EH (cell line): ENCODE measurements around the gene ADAT1.
"Not testable (repeated sequence)": the region's sequence is repeated elsewhere in the genome, so short reads cannot be mapped to it uniquely, and the experiment has no call there.

Experiments
- DNase-seq: peaks from one replicate; pipeline ENCODE4 v3.0.0-alpha.2; 2015; ENCODE audit warnings: low read depth

Gene ADAT1

DNA sequence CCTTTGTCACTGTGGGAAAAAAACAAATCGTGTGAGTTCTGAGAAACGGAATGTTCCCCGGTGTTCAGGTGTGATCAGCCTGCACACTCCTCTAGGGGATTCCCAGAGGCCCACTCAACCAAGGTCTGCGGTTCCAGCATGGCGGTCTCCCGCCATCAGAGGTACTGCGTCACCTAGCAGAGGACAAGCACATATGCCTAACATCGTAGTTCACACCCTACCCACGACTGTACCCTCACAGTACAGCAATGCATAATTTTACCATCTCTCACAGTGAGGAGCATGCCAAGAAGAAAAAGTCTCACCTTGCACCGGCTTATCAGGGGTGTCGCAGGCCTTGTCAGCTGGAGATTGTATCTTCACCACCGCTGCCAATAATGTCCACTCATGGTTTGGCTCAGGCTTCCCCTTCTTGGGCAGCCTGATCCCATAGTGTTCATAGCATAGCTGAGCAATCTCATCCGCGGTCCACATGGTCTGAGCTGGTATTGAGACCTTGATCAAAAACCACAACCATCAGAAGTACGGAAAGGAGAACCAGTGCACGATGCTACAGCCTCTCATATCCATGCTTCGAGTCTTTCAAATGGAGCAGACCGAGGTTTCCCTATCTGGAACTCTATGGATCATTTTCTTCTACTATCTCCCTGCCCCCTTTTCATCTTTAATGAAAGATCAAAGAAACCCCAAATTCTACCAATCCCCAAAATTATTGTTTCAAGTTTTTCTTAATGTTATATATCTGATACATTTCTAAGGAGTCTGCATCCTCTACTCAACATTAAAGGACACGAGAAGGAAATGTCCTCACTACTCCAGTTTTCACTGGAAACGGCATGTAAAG, 2.5 kb downstream of the ADAT1 start:
- no peak for DNase-seq

DNA sequence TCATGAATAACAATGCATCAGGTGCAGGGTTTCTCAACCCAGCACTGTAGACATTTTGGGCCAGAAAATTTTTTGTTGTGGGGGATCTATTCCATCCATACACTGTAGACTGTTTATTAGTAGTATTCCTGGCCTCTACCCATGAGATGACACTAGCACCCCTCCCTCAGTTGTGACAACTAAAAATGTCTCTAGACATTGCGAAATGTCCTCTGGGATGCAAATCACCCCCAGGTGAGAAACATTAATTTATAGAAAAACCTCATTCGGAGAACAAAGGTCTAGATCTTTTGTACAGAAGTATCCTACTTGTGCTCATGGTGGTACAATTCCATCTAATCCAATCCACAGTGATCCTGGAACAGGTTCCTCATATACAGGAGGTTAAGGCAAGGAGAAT, 4.3 kb downstream of the ADAT1 start:
- DNase-seq, result no peak

DNA sequence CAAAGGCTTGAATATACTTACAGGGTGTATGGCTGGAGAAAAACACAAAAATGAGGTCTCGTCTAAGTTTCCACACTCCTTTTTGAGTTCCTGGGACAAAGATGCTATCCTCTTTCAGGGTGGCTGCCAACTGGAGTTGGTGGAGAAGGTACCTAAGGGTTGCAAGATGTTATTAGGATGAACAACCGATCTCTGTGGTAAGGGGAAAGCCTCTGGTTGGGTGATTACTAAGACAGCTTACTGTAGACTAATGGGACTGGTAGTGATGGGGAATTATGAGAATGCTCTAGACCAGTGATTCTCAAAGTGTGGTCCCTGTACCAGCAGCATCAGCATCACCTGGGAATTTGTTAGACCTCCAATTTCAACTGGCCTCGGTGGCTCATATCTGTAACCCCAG, 6.0 kb downstream of the ADAT1 start:
- no peak for DNase-seq

- DNase-seq, result no peak
Observed at GRCh38 chr16:75616521-75617010, 6.5 kb downstream of the ADAT1 start.

DNA sequence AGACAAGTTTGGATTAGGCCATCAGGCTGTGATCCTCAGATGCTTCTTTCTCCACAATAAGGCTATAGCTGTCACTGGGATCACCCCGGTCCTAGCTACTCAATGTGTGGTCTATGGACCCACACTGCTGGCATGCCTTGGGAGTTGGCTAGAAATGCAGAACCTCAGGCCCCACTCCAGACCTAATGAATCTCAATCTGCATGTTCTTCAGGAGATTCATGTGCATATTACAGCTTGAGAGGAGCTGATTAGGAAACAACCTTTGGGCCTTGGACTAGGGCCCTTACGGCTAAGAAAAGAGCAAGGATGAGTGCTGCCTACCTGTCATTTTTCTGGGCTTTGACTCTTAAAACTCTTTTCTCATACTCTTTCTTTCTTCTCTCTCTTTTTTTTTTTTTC, 7.5 kb downstream of the ADAT1 start:
- DNase-seq, result no peak

- DNase-seq, result peak; percentile 82
Observed at GRCh38 chr16:75614066-75614897, 8.8 kb downstream of the ADAT1 start.

- no peak for DNase-seq
Observed at GRCh38 chr16:75606507-75606906, 16.6 kb downstream of the ADAT1 start.

- DNase-seq, result no peak
Observed at GRCh38 chr16:75603241-75603640, 19.8 kb downstream of the ADAT1 start.

DNA sequence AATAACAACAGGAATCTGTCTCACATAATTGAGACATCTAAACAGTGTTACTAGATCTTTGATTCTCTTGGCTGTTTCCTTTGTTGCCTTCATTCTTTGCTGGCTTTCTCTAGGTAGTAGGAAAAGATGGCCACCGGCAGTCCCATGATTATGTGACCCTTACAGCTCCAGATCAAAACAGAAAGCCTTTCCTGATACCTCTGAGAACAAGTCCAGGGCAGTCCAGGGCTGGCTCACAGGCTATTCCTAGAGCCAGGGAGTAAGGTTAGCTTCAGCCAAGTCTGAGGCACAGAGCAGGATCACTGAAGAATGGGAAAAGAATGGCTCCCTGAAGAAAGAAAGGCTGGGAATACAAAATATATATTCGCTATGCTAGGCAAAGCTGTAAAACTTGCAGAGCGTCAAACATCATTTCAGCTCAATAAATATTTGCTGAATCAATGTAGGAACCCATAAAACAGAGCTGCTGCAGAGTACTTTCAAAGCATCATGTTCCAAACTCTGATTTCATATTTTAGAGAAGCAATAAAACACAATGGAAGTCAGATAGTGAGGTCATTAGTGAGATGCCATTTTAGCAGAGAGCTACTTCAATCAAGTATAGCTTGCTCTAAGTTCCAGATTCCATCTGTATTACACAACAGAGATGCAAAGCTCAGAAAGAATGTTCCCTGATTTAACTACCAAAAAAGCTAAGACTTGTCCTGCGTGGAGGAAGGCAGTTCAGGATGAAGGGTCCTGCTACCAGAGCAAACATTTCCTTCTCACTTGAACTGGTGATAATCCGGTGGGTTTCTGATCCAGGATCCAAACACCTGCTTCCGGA, 23.4 kb downstream of the ADAT1 start:
- peak; percentile 24 for DNase-seq

DNA sequence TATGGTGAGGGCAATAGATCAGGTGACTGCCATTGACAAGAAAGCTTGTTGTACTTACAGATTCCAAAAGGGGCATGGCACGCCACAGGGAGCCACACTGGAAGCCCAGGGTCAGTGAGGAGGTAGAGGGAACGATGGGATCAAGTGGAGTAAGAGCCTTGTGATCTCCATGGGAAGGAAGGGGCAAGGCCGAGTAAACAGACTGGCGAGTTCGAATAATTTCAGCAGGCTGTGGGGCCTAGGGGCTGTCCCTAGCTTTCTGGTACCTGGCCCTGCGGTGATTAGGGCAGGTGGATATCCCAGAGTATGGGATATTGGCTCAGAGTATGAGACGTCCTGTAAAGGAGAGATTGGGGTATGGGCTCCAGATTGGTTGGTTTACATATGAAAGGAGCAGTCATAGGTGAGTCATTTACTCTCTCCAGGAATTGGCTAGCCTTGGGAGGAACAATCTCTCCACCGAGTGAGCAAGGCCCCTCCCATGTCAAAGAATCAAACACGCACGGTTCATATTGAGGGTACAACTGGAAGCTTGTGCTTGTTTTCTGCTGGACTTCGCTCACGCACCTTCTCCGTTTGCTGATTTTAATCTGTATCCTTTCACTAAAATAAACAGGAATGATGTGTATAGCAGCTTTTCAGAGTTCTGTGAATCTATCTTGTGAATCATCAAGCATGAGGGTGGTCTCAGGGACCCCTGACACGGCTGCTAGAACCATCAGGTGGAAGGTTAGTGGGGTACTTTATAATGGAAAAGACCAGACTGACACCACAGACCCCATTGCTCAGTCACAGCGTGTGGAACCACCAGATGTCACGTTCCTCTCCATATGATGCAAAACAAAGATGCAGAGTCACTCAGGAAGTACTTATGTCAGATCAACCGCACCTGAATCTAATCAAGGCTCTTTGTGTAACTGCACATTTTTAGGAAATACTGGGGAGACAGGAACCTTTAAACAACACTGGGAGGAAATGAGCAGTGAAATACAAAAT, 29.0 kb downstream of the ADAT1 start:
- DNase-seq, result peak; percentile 68

DNA sequence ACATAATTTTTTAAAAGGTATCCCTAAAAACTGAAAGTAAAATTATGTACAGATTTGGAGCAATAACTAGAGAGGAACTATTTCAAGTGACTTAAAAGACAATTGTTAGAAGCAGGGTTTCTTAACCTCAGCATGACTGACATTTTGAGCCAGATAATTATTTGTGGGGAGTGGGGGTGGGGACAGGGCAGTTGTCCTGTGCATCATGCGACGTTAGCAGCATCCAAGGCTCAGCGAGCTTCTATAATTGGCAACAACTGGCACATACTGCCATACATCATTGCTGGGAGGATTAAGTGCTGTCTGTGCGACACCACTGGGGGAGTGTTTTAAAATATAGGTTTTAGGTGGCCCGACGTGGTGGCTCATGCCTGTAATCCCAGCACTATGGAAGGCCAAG, 29.8 kb downstream of the ADAT1 start:
- no peak for DNase-seq

DNA sequence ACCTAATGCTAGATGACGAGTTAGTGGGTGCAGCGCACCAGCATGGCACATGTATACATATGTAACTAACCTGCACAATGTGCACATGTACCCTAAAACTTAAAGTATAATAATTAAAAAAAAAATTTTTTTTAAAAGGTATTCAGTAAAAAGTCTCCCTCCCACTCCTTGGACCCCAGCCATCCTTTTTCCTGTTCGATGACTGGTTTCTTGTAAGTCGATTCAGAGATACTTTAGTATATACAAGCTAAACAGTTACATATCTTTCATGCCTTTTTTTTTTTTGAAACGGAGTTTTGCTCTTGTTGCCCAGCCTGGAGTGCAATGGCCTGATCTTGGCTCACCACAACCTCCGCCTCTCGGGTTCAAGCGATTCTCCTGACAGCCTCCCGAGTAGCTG, 31.2 kb downstream of the ADAT1 start:
- not testable (repeated sequence) for DNase-seq

DNA sequence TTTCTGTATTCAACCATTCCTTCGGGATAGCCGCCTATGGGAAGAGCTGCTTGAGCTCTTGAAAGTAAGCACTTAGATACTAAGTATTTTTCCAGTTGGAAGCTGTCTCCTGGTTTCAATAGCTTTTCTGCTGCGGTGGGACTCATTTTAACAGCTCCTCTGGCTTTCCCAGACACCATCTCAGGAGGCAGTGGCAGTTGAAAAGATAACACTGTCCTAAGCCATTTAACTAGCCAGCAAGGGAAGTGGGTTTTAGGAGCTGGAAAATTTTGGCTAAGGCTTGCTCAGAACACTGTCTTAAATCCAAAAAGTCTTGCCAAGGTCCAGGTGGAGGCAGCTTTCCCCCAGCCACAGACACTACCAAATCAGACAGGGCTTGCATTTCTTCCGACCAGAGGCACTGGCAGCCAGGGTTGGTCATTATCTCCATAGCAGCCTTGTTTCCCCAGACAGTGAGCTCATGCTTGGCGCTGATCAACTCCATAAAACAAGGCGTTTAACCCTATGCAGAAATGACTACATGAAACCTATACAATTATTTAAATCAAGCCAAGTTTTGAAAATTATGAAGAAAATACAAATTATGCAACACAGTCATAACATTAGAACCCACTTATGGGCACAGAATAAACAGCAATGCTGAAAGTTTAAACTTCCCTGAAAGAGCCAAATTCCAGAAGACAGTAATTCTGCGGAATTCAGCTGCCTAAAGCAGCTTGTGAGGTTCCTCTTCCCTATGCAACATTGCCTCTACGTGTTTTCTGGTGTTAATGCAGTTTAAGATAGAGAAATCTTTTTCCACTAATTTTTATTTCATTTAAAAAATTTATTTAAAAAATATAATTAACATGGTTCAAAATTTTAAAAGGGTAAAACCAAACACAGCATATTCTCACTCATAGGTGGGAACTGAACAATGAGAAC, 31.9 kb downstream of the ADAT1 start:
- DNase-seq, result peak; percentile 58

GRCh38 chr16:75589306-75589705, 33.8 kb downstream of the ADAT1 start:
- DNase-seq, result no peak

- DNase-seq, result no peak
Observed at GRCh38 chr16:75588716-75589115, 34.4 kb downstream of the ADAT1 start.

DNA sequence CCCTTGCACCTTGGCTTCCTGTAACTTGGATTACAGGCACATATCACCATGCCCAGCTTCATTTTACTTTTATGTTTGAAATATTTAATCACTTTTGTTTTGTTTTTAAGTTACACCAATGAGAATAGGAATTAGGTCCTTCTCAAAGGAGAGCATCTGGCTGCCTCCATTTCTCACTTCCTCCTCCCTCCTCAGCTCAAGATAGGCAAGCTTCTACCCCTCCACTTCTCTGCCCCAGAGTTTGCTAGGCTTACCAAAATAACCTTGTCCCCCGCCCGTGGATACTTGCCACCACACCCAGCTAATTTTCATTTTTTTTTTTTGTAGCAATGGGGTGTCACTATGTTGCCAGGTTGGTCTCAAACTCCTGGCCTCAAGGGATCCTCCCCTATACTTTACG, 39.0 kb downstream of the ADAT1 start:
- DNase-seq, result no peak

DNA sequence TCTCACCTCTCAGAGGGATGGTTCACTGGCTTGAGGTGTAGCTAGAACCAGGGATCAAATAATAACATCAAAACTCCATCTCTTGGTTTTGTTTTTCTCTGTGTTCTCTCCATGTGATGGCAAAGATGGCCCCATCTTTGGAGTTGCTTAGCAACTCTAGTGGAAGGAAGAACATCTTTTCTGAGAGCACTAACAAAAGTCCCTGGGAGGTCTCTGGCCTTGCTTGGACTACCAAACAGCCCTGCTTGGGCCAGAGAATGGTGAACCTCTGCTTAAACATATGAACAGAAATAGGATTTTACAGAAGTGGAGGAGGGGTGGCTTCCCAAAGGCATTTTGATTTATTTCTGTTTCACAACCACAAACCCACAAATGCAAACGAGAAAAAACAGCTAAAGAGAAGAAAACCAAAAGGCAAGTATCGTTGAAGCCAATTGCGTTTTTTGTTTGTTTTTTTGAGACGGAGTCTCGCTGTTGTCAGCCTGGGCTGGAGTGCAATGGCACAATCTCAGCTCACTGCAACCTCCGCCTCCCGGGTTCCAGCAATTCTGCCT, 43.7 kb downstream of the ADAT1 start:
- DNase-seq, result no peak

DNA sequence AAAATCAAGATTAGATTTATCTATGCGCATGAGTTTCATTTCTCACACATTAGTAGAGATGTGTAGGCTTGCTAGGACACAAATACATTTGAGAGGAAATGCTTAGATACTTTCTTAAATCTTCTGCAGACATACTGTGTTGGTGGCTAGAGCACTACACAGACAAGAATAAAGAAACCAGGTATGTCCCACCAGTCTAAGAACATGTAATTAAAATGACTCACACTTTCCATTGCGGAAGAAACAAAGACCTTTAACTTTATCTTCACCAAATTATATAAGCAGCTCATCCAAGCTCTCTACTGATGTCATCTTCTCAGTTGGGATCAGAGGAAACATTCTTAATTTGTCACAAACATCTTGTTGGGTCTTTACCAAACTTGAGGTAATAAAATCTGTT, 44.4 kb downstream of the ADAT1 start:
- no peak for DNase-seq

DNA sequence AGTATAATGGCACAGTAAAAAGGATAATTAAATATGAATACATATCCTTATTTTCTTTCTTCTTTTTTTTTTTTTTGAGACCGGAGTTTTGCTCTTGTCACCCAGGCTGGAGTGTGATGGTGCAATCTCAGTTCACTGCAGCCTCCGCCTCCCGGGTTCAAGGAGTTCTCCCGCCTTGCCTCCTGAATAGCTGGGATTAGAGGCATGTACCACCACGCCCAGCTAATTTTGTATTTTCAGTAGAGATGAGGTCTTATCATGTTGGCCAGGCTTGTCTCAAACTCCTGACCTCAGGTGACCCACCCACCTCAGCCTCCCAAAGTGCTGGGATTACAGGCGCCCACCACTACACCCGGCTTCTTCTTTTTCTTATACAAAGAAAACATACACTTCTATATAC, 44.9 kb downstream of the ADAT1 start:
- no peak for DNase-seq

GRCh38 chr16:75576384-75576811, 46.7 kb downstream of the ADAT1 start:
- no peak for DNase-seq
